ENCODE data around the gene HLA-E.
"Not testable (repeated sequence)": the region's sequence is repeated elsewhere in the genome, so short reads cannot be mapped to it uniquely, and the experiment has no call there.

HLA-E gene

GRCh38 chr6:30489081-30490025 is at the start of gene HLA-E:
TSS of gene HLA-E (plus strand) at chr6:30489509. CDS start at chr6:30489532, 23 bp downstream.
- DNase-seq: peak; percentile 94

GRCh38 chr6:30441171-30441570 is 48.1 kb upstream of the HLA-E start:
- no peak for DNase-seq

GRCh38 chr6:30443657-30444450 is 45.5 kb upstream of the HLA-E start:
- no peak for DNase-seq

GRCh38 chr6:30444451-30444742 is 44.9 kb upstream of the HLA-E start:
- DNase-seq: no peak

- no peak for DNase-seq
Measured at GRCh38 chr6:30446259-30446658, 43.0 kb upstream of the HLA-E start.

- DNase-seq: no peak
Measured at GRCh38 chr6:30447237-30447636, 42.1 kb upstream of the HLA-E start.

- no peak for DNase-seq
Measured at GRCh38 chr6:30450548-30450908, 38.8 kb upstream of the HLA-E start.

- DNase-seq: peak; percentile 79
Measured at GRCh38 chr6:30450909-30451841, 38.1 kb upstream of the HLA-E start.

GRCh38 chr6:30452736-30453507 is 36.4 kb upstream of the HLA-E start:
- no peak for DNase-seq

GRCh38 chr6:30453508-30454116 is 35.7 kb upstream of the HLA-E start:
- peak; percentile 94 for DNase-seq

GRCh38 chr6:30459145-30459544 is 30.2 kb upstream of the HLA-E start:
- DNase-seq: no peak

- DNase-seq: no peak
Measured at GRCh38 chr6:30461055-30461454, 28.3 kb upstream of the HLA-E start.

- no peak for DNase-seq
Measured at GRCh38 chr6:30462482-30462881, 26.8 kb upstream of the HLA-E start.

- DNase-seq: no peak
Measured at GRCh38 chr6:30463242-30463641, 26.1 kb upstream of the HLA-E start.

- peak; percentile 77 for DNase-seq
Measured at GRCh38 chr6:30463651-30464618, 25.4 kb upstream of the HLA-E start.

- DNase-seq: no peak
Measured at GRCh38 chr6:30465595-30466306, 23.6 kb upstream of the HLA-E start.

GRCh38 chr6:30470968-30471367 is 18.3 kb upstream of the HLA-E start:
- DNase-seq: no peak

GRCh38 chr6:30475116-30475515 is 14.2 kb upstream of the HLA-E start:
- DNase-seq: not testable (repeated sequence)

- no peak for DNase-seq
Measured at GRCh38 chr6:30480536-30481156, 8.7 kb upstream of the HLA-E start.

All from activated CD8-positive, alpha-beta memory T cell treated with anti-CD3 and anti-CD28 coated beads for 24 hours (primary cell).